Loucy (cell line): Measurements from ENCODE around the gene ANO7.

Experiments used
- H2AFZ ChIP-seq: fragments of 200-600 bp; sonication (generic); 2 replicates; pipeline ENCODE4 v1.6.0; 2016; ENCODE audit warnings: antibody characterized with exemption, mild to moderate bottlenecking, low read length, moderate library complexity
- H3F3A ChIP-seq: fragments of 200-600 bp; 2 replicates; pipeline ENCODE4 v1.6.0; 2016; ENCODE audit warnings: antibody characterized with exemption, low read depth, mild to moderate bottlenecking
- H3K27me3 ChIP-seq: fragments of 200-600 bp; sonication (generic); 2 replicates; pipeline ENCODE4 v1.6.1; 2014; ENCODE audit warnings: low read length, mild to moderate bottlenecking; ENCODE audit not compliant: insufficient read depth, poor library complexity, severe bottlenecking
- H3K36me3 ChIP-seq: fragments of 200-600 bp; sonication (generic); 2 replicates; pipeline ENCODE4 v1.6.1; 2016; ENCODE audit warnings: low read length; ENCODE audit not compliant: insufficient read depth
- H3K4me1 ChIP-seq: fragments of 200-600 bp; sonication (generic); 2 replicates; pipeline ENCODE4 v1.5.1; 2014; ENCODE audit warnings: low read length, mild to moderate bottlenecking; ENCODE audit not compliant: insufficient read depth, poor library complexity, severe bottlenecking
- H3K4me2 ChIP-seq: fragments of 200-600 bp; sonication (generic); 2 replicates; pipeline ENCODE4 v1.6.0; 2014; ENCODE audit warnings: antibody characterized with exemption, low read length, low read depth, mild to moderate bottlenecking; ENCODE audit not compliant: poor library complexity, severe bottlenecking
- H3K4me3 ChIP-seq: fragments of 200-600 bp; sonication (generic); 2 replicates; pipeline ENCODE4 v1.5.1; 2014; ENCODE audit warnings: low read length, mild to moderate bottlenecking, mixed read lengths; ENCODE audit not compliant: poor library complexity, severe bottlenecking
- H3K79me2 ChIP-seq: fragments of 200-600 bp; sonication (generic); 2 replicates; pipeline ENCODE4 v1.6.1; 2014; ENCODE audit warnings: low read length; ENCODE audit not compliant: insufficient read depth
- H3K9ac ChIP-seq: fragments of 200-600 bp; sonication (generic); 2 replicates; pipeline ENCODE4 v1.6.0; 2014; ENCODE audit warnings: mild to moderate bottlenecking, low read depth, low read length, moderate library complexity; ENCODE audit not compliant: poor library complexity, severe bottlenecking
- H3K9me2 ChIP-seq: fragments of 200-600 bp; sonication (generic); replicated peaks from 2 replicates; pipeline ENCODE4 v1.6.1; 2016; ENCODE audit warnings: low read depth, low read length, mixed read lengths
- H3K9me3 ChIP-seq: fragments of 200-600 bp; sonication (generic); 2 replicates; pipeline ENCODE4 v1.6.1; 2014; ENCODE audit warnings: mild to moderate bottlenecking, antibody characterized with exemption, low read length, low read depth; ENCODE audit not compliant: insufficient read depth
- H4K20me1 ChIP-seq: fragments of 200-600 bp; sonication (generic); 2 replicates; pipeline ENCODE4 v1.6.0; 2014; ENCODE audit warnings: antibody characterized with exemption, low read length, mild to moderate bottlenecking; ENCODE audit not compliant: insufficient read depth, poor library complexity, severe bottlenecking
- EZH2phosphoT487 ChIP-seq: fragments of 200-600 bp; IDR thresholded peaks from 2 replicates; pipeline ENCODE4 v1.6.1; 2018; ENCODE audit warnings: antibody characterized with exemption, mild to moderate bottlenecking, moderate library complexity, borderline replicate concordance
- TF ChIP-seq, protein P1 (sequence below): fragments of 200-600 bp; sonication (generic); conservative IDR thresholded peaks from 2 replicates; pipeline ENCODE4 v1.5.1; 2014; ENCODE audit warnings: mild to moderate bottlenecking, antibody characterized with exemption, low read length

Gene ANO7

DNA sequence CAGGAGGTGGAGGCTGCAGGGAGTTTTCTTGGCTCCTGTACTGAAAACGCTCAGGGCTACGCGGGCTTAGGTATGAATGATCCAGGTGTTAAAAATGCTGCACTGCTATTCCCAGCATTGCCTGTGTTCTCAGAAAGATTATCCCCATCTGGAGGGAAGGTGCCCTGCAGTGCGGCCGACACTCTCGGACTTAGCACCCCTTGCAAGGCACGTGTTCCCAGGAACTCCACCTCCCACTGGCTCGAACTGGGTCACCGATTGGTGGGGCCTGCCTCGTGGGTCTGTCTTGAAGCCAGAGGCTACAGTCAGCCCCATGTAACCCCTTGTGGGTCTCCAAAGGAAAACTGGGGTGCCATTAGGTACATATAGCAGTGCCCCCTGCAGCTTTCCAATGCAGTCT, 25.7 kb downstream of the ANO7 start:
- Histone ChIP-seq H3F3A (no peaks in the 10 kb centered on the region), H3K79me2 (no peaks in the 10 kb centered on the region), H3K4me2 (no peak overlapping the region), H3K9me2 (no peaks in the 10 kb centered on the region), H2AFZ (no peak overlapping the region), H4K20me1 (no peaks in the 10 kb centered on the region), H3K4me3 (no peak overlapping the region), H3K36me3 (no peaks in the 10 kb centered on the region), H3K9me3 (no peaks in the 10 kb centered on the region), H3K9ac (no peak overlapping the region), H3K27me3 (no peaks in the 10 kb centered on the region), H3K4me1 (peaks cover 3% of the 10 kb centered on the region)
- no peak for TF ChIP-seq EZH2phosphoT487
- TF ChIP-seq, protein P1, sequence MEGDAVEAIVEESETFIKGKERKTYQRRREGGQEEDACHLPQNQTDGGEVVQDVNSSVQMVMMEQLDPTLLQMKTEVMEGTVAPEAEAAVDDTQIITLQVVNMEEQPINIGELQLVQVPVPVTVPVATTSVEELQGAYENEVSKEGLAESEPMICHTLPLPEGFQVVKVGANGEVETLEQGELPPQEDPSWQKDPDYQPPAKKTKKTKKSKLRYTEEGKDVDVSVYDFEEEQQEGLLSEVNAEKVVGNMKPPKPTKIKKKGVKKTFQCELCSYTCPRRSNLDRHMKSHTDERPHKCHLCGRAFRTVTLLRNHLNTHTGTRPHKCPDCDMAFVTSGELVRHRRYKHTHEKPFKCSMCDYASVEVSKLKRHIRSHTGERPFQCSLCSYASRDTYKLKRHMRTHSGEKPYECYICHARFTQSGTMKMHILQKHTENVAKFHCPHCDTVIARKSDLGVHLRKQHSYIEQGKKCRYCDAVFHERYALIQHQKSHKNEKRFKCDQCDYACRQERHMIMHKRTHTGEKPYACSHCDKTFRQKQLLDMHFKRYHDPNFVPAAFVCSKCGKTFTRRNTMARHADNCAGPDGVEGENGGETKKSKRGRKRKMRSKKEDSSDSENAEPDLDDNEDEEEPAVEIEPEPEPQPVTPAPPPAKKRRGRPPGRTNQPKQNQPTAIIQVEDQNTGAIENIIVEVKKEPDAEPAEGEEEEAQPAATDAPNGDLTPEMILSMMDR = no peak

DNA sequence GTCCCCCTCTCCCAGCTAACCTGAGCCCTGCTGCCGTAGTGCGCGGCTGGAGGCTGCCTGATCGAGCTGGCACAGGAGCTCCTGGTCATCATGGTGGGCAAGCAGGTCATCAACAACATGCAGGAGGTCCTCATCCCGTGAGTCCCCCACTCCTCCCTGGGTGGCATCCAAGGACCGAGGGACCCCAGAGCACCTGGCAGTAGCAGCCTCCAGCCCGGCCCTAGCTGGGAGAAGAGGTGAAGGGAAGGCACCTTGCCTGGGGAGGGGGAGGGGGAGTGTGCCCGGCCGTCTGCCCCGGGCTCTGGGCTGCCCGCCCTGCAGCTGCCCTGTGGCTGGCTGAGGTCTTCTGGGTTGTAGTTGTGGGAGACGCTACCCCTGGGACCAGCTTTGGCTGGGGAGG, 26.3 kb downstream of the ANO7 start:
- Histone ChIP-seq H3F3A (no peaks in the 10 kb centered on the region), H3K27me3 (no peaks in the 10 kb centered on the region), H3K4me1 (peaks cover 3% of the 10 kb centered on the region), H3K4me2 (no peak overlapping the region), H3K79me2 (no peaks in the 10 kb centered on the region), H2AFZ (no peak overlapping the region), H4K20me1 (no peaks in the 10 kb centered on the region), H3K9me2 (no peaks in the 10 kb centered on the region), H3K4me3 (no peak overlapping the region), H3K36me3 (no peaks in the 10 kb centered on the region), H3K9me3 (no peaks in the 10 kb centered on the region), H3K9ac (no peak overlapping the region)
- no peak for TF ChIP-seq EZH2phosphoT487
- TF ChIP-seq, protein P1 = no peak

DNA sequence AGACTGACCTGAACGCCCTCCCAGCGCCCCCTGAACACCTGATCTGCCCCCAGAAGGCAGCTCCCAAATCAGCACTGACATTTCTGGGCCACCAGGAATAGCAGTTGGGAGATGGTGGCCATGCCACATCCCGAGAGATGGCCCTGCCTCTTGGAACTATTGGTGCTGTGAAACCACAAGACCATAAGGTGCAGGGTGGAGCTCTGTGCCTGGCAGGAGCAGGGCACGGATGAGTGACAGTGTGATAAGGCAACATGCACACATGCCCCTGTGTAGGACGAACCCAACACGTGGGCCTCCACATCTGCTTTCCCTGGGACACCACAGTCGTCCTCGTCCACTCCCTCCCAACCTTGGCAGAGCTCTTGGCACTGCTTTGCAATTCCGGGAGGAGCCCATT, 26.9 kb downstream of the ANO7 start:
- H4K20me1 ChIP-seq = no peaks in the 10 kb centered on the region
- no peaks in the 10 kb centered on the region for H3K79me2 ChIP-seq
- H3K4me1 ChIP-seq = peaks cover 3% of the 10 kb centered on the region
- no peaks in the 10 kb centered on the region for H3K9me3 ChIP-seq
- no peaks in the 10 kb centered on the region for H3F3A ChIP-seq
- no peak overlapping the region for H2AFZ ChIP-seq
- H3K4me2 ChIP-seq = no peak overlapping the region
- TF ChIP-seq, protein P1 = no peak
- no peak for TF ChIP-seq EZH2phosphoT487
- no peak overlapping the region for H3K9ac ChIP-seq
- no peaks in the 10 kb centered on the region for H3K27me3 ChIP-seq
- no peaks in the 10 kb centered on the region for H3K36me3 ChIP-seq
- H3K9me2 ChIP-seq = no peaks in the 10 kb centered on the region
- no peak overlapping the region for H3K4me3 ChIP-seq
